ENCODE measurements around the gene VSTM4. TPM values are rescaled to one million over a fixed set of nuclear protein-coding genes. Genes with fewer than 3 reads are reported as not detected.
A peak's percentile ranks its signal among the peaks of the same experiment; 100 is the strongest.

The VSTM4 gene
- total RNA-seq, 6 experiments from 2014 or later = 0.05 to 0.24 (median 0.14) TPM; not detected in 1

GRCh38 chr10:49052069-49052468 is 63.3 kb downstream of the VSTM4 start:
- no peak for TF ChIP-seq CTCF (IDR thresholded peaks at IDR 0.05)
- Mint-ChIP-seq H3K27me3 (ENCODE audit: insufficient read depth) (peaks cover 26% of the 10 kb centered on the region), H3K4me1 (ENCODE audit: low read depth) (no peaks in the 10 kb centered on the region), H3K36me3 (ENCODE audit: low read depth) (no peaks in the 10 kb centered on the region), H3K27ac (no peak overlapping the region), H3K9me3 (no peaks in the 10 kb centered on the region), H3K4me3 (no peak overlapping the region)
- no peak for DNase-seq

GRCh38 chr10:49050906-49051305 is 64.4 kb downstream of the VSTM4 start:
- no peak for DNase-seq
- H3K4me1 Mint-ChIP-seq (ENCODE audit: low read depth) = no peaks in the 10 kb centered on the region
- H3K9me3 Mint-ChIP-seq = no peaks in the 10 kb centered on the region
- H3K27ac Mint-ChIP-seq = no peak overlapping the region
- H3K27me3 Mint-ChIP-seq (ENCODE audit: insufficient read depth) = peaks cover 26% of the 10 kb centered on the region
- H3K36me3 Mint-ChIP-seq (ENCODE audit: low read depth) = no peaks in the 10 kb centered on the region
- H3K4me3 Mint-ChIP-seq = no peak overlapping the region
- TF ChIP-seq CTCF (IDR thresholded peaks at IDR 0.05) = no peak

GRCh38 chr10:49050366-49050765 is 65.0 kb downstream of the VSTM4 start:
- Mint-ChIP-seq H3K9me3 (no peaks in the 10 kb centered on the region), H3K36me3 (ENCODE audit: low read depth) (no peaks in the 10 kb centered on the region), H3K4me1 (ENCODE audit: low read depth) (no peaks in the 10 kb centered on the region), H3K27me3 (ENCODE audit: insufficient read depth) (peaks cover 30% of the 10 kb centered on the region), H3K4me3 (no peak overlapping the region), H3K27ac (no peak overlapping the region)
- peak; percentile 2 for DNase-seq
- TF ChIP-seq CTCF (IDR thresholded peaks at IDR 0.05) = no peak

GRCh38 chr10:49049660-49050059 is 65.7 kb downstream of the VSTM4 start:
- H3K36me3 Mint-ChIP-seq (ENCODE audit: low read depth) = no peaks in the 10 kb centered on the region
- H3K9me3 Mint-ChIP-seq = no peaks in the 10 kb centered on the region
- H3K4me3 Mint-ChIP-seq = no peak overlapping the region
- H3K27me3 Mint-ChIP-seq (ENCODE audit: insufficient read depth) = peaks cover 30% of the 10 kb centered on the region
- DNase-seq = no peak
- no peaks in the 10 kb centered on the region for H3K4me1 Mint-ChIP-seq (ENCODE audit: low read depth)
- no peak for TF ChIP-seq CTCF (IDR thresholded peaks at IDR 0.05)
- H3K27ac Mint-ChIP-seq = no peak overlapping the region

GRCh38 chr10:49047128-49047639 is 68.1 kb downstream of the VSTM4 start:
- no peaks in the 10 kb centered on the region for H3K4me1 Mint-ChIP-seq (ENCODE audit: low read depth)
- H3K36me3 Mint-ChIP-seq (ENCODE audit: low read depth) = no peaks in the 10 kb centered on the region
- peaks cover 17% of the 10 kb centered on the region for H3K27me3 Mint-ChIP-seq (ENCODE audit: insufficient read depth)
- no peaks in the 10 kb centered on the region for H3K9me3 Mint-ChIP-seq
- no peak overlapping the region for H3K4me3 Mint-ChIP-seq
- H3K27ac Mint-ChIP-seq = no peak overlapping the region
- no peak for DNase-seq
- no peak for TF ChIP-seq CTCF (IDR thresholded peaks at IDR 0.05)
